Limb (tissue), 2 donors: Measurements from ENCODE around the gene PDK3.

ENCODE experiments used
- DNase-seq, 2 donors: peaks; one replicate each; pipeline ENCODE4 v3.0.0-alpha.2; 2016; ENCODE audit errors: extremely low spot score in 2 of 2

The PDK3 gene

DNA sequence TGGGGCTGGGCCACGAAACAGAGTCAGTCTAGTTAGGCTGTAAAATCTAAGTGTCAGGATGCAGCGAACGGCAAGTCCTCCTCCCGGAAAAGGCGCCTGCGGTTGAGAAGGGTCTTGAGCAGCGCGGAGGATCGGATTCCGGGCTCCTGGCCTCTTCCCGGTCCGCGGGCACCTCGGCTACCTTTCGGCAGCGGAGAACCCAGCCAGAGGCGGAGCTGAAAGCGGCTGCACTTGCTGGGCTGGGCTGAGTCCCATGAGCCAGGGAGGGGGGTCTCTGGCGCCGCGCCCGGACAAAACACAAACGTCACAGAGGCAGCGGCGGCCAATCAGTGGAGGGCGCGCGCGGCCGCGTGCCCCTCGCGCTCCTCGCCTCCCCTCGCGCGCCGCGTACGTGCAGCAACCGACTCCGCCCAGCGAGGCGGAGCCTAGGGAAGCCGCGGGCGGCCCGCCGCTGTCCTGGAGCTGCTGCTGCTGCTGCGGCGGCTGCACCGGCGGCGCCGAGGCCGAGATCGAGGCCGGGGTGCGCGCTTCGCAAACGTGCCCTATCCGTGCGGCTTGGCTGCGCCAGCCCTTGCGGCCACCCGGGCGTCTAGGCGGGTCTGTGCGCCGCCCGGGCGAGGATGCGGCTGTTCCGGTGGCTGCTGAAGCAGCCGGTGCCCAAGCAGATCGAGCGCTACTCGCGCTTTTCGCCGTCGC is at the start of gene PDK3:
Gene PDK3 (plus strand): TSS at position 451 of the 696 bp plus-strand sequence. CDS start 170 bp downstream, at position 621.
- DNase-seq: peak; percentile 81 to 94

DNA sequence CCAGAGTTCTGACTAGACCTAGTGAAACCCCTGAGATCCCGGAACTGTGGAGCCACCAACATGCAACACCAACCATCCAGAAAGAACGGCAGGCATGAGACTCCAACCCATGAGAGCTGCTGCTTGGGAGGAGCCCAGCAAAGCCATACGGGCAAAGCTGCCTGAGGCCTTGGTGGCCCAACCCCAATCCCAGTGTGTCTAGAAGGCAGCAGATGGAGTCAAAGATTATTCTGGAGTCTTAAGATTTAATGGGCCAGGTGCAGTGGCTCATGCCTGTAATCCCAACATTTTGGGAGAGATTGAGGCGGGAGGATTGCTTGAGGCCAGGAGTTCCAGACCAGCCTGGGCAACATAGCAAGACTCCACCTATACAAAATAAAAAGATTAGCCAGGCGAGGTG is 49.2 kb upstream of the PDK3 start:
- no peak for DNase-seq

DNA sequence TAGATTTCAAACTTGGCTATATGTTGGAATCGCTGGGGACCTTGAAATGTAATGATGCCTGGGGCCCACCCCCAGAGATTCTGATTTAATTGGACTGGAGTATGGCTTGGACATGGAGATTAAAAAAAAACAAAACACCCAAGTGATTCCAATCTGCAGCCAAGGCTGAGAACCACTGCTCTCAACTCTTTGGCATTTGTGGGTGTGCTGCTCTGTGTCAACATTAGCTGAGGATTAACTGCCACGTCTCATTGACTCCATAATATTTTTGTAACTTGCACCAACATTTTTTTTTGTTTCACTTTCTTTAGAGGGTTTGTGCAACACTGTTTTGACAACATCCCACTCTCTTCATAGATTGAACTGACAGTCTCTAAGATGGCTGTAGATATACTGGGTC is 41.1 kb upstream of the PDK3 start:
- no peak for DNase-seq

DNA sequence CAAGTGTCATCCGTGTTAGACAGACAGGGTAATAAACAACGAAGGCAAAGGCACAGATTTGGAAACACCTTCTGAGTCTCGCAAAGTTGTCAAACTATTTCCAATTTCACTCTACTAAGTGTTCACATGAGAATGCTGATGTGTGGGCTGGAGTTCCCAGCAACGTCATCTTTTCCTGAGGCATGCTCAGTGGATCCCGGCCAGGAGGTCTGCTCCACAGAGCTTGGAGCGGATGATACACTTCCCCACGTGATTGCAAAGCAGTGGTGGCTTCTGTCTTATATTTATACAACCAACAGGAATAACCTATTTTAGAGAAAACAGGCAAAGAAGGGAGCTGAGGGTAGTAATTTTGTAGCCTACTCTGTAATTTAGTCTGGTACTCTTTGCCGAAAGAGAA is 40.1 kb upstream of the PDK3 start:
- peak; percentile 8 to 28 for DNase-seq

DNA sequence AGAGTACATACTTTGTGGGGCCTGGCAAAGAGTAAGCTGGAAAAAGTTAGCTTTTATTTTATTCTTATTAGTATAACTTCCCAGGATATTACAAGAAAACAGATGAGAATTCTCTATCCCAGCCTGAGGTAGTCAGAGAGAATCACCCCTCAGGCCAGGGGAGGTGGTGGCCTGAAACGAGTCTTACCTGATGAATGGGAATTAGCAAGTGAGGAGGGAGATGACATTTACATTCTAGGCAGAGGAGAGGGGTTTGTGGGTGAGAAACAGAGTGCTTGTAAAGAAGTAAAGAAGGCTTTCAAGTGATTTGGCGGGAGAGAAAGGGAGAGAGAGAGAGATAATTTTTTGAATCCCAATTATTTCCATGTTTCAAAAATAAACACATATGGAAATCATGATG is 39.3 kb upstream of the PDK3 start:
- no peak for DNase-seq

DNA sequence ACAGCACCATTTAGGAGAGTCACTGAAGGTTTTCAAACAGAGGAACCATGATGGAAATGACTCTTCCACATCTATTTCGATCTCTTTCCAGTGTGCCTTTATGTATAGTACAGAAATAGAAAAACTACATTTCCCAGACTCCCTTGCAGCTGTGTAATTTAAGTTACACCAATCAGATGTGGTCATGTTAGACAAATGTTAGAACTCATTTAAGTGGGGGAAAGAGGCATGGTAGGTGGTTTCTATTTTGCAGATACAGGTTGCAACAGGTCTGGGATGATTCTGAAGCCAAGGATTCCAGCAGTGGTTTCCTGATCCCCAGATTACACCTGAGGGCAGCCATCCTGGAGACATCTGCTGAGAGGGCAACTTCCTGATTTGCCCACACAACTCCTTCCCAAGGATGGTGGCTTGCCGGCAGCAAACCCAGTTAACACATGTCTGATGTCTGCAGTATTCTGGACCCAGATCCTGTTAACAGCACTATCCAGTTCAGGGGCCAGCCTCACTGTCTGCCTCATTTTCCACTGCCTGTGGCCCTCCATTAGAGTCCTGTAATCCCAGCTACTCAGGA is 38.7 kb upstream of the PDK3 start:
- no peak for DNase-seq

DNA sequence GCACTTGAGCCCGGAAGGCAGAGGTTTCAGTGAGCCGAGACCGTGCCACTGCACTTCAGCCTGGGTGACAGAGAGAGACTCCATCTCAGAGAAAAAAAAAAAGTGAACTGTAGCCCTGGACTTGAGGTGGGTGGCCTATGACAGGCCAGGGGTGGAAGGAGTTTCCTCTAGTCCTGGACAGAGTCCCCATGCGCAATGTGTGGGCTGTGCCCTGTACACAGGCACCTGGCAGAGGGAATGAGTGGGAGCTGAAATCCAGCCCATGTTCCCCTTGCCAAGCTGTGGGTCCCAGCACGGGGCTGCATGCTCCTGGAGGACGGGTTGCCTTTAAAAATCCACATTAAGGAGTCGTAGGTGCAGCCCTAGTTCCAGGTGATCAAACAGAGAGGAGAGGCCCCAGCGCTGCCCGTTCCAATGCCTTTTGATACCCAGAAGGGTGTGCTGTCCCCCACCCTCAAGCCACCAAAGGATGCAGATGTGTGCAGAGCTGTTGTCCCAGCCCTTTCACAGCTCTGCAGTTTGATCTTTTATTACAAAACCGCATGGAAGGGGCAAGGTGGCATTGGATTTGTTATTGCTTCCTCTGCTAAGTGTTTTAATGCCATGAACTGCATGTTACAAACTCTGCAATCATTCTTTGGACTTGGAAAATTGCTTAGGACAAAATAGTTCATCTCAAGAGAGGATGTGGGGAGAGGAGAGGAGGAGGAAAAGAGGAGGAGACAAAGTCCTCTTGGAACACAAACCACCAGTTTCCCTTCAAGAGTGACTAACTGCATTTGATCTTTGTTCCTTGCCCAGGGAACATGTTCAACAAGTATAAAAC is 38.0 kb upstream of the PDK3 start:
- DNase-seq: no peak

DNA sequence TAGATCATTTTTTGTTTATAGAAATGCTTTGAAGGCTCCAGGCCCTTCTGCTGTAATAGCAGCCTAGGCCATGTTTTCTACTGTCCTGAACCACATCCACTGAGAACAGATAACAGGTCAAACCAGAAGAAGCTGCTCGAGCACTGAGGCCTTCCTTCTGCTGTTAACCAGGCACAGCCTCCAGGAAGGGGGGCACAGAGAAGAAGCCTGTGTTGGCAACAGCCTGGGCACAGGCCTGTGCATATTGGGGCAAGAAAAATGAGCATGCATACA is 37.4 kb upstream of the PDK3 start:
- no peak for DNase-seq

DNA sequence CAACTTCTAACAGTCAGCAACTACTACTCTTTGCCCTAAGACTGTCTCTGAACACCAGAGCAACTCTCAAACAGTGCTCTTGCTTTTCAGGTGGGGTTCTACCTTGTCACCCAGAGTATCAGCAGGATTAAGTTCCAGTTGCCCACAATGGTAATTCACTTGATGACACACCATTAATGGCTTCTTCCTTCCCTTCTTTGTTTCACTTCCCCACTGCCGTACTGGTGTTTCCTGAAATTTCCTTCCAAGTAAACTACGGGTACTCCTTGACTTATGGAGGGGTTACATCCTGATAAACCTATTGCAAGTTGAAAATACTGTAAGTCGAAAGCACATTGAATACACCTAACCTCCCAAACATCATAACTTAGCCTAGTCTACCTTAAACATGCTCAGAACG is 36.6 kb upstream of the PDK3 start:
- DNase-seq: no peak

DNA sequence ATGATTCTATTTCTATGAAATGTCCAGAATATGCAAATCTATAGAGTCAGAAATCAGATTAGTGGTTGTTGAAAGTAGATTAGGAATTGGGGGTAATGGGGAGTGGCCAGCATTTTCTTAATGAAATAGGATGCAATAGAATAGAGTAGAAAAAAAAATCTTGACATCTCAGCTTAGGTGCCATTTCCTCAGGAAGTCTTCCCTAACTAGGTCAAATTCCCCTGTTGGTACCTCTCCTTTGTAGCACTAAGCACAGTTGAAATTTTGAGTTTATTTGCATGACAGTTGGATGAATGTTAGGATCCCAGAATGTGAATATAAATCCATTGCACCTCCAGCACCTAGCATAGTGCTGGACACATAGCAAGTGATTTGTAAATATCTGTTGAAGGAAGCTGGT is 30.0 kb upstream of the PDK3 start:
- no peak for DNase-seq

DNA sequence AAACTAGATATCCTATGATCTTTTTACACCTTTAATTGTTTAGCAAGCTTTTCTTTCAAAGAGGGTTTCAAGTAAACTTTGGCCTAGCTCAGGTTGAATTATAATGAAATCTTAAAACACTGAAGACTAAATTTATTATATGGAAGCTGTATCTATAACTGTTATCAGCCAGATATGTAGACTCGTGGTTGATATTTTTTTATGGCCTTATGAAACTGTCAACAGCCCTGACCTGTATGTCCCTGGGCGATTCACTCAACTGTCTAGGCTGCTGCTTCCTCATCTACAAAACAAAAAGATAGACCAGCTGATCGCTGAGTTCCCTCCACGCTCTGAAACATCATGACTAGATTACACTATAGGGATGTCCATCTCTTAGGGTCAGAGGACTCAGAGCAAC is 21.2 kb upstream of the PDK3 start:
- no peak for DNase-seq

DNA sequence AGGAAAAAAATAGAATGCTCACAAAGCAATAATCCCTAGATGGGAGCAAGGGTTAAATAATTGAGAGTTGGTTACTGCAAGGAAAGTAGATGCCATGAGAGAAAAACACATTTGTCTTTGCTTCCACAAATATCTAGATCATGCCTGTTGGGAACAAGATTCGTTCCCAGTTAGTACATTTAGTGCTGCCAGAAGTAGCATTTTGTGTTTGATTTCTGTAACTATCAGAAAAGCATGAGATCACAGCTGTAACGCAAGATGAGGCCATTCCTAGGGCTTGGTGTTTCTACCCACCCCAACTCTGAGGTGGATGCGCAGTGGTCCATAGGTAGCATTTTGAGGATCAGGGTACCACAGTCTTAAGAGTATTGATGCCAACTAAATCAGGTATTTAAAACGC is 20.4 kb upstream of the PDK3 start:
- no peak for DNase-seq

DNA sequence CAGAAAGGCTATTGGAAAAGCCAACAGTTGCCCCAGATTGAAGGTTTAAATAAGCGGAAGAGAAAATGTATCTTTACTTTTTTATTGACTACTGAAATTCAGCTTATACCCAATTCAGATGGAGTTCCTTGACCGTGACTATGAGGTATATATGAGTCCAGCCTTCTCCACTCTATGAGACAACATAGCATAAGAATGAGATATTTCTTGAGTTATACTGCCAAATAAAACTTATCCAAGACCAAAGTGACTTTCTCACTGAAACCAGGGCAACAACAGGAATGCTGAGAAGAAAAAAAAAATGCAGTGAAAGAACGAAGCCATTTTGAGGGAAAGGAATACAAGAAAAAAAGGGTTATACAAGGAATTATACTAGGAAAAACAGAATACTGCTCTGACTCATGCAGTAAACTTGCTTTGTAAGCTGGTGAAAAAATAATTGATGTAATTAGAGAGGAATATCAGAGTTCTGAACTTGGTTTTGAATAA is 16.3 kb upstream of the PDK3 start:
- no peak for DNase-seq

DNA sequence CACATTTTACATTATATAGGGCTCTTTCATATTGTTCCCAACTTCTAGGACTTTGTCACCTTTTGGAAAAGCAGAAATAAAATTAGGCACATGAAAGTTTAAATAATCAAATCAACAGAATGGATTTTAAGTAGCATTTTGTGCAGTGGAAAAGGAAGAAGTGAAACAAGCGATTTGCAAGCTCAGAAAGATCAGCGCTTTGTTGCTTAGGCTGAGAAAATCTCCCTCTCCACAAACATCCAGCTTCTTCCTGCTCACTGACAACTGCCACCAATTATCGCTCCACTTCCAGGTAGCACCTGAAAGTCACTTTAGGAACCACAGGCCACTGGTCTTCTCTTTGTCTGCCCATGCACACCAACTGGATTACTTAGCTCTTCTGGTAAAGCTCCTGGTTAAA is 2.0 kb upstream of the PDK3 start:
- DNase-seq: no peak

DNA sequence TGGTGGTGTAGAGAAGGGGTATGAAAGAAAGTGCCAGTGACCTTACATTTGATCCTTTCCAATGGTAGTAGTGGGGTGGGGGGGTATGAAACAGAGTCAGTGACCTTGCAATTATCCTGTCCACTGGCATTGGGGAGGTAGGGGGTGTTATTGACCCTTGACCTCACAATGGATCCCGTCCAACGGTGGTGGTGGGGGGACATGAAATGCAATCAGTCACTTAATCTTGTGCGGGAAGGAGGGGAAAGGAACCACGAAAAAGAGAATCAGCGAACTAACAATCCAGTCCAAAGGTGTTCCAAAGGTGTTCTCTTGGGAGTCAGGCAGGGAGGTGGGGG is 619 bp upstream of the PDK3 start:
- no peak for DNase-seq

DNA sequence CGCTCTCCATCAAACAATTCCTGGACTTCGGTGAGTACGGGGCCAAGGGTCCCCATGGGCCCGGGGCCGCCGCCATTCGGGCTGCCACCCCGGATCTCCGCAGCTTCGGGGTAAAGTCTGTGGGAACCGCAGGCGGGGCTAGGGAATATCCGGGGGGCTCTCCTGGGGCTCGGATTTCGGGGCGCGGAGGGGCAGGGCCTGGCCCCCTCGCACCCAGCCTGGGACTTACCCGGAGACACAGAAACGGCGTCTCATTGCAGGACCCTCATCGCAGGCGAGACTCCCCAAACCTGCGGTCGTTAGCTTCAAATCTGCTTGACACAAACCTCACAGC is 413 bp downstream of the PDK3 start:
- no peak for DNase-seq

DNA sequence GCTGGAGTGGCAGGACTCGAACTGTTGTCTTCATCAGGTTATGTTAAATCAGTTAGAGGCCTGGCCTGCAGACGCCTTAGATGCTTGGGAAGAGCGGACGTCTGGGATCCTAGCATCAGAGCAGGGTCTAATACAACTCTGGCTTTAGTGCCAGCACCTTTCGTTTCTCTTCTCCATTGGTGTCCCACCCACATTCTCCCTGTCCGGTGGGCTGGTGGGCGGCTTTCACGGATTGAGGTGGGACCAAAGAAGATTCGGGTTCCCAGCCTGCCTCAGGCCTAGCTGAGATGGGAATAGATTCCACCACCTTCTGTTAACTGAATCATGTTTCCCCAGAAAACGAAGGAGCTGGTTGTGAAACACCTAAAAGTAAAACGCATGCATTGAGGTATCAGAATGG is 939 bp downstream of the PDK3 start:
- no peak for DNase-seq

DNA sequence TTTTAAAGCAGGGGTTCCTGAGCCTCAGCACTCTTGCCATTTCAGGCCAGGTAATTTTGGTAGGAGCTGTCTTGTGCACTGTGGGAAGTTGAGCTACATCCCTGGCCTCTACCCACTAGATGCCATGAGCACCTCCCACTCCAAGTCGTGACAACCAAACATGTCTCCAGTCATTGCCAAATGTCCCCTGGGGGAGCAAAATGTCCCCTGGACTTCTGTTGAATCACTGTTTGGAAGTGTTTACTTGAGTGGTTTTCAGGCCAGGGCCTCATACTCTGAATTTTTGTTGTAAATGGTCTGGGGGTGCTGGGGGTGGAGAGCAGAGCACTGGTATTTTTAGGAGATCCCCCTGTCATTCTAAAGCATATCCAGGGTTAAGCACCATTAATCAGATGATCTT is 3.2 kb downstream of the PDK3 start:
- no peak for DNase-seq

DNA sequence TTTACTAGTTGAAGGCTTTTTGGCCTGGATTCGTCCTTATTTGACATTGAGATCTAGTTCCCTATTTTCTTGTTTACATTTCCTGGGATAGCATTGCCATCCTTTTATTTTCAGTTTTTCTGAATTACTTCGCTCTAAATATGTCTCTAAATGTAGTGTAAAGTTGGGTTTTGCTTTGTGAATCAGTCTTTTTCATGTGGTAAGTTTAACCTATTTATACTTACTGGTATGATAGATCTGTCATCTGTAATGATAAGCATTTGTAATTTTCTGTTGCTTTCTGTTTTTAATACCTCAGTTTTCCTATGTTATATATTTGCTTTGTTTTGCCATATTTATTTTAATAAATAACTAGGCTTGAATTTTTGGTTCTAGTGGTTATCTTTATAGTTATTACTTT is 6.7 kb downstream of the PDK3 start:
- no peak for DNase-seq

DNA sequence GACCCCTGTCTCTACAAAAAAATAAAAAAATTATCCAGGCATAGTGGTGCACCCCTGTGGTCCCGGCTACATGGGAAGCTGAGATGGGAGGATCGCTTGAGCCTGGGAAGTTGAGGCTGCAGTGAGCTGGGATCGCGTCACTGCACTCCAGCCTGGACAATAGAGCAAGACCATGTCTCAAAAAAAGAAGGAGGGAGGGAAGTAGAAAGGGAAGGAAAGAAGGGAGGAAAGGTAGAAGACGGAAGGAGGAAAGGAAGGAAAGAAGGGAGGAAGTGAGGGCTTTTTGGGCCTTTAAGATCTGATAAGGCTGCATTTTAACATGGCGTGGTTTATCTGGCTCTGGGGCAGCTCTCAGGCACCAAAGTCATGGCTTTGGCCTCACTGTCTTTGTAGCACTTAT is 10.4 kb downstream of the PDK3 start:
- DNase-seq: no peak

DNA sequence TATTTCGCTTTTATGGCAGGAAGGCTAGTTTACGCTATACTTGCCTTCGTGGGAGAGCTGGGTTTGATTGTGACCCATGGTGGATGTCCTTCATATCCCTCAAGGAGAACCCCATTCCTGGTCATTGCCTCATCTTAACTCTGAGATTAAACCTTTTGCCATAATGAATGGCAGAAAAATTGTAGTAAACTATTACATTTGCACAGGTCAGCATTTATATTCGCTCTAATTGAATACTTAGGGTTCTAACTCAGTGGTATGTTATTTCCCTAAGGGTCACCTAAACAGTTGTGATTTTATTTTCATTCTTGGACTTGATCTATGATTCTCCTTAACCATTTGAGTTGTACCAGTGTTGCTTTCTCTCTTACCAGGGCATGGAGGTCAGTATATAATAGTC is 13.4 kb downstream of the PDK3 start:
- DNase-seq: no peak

DNA sequence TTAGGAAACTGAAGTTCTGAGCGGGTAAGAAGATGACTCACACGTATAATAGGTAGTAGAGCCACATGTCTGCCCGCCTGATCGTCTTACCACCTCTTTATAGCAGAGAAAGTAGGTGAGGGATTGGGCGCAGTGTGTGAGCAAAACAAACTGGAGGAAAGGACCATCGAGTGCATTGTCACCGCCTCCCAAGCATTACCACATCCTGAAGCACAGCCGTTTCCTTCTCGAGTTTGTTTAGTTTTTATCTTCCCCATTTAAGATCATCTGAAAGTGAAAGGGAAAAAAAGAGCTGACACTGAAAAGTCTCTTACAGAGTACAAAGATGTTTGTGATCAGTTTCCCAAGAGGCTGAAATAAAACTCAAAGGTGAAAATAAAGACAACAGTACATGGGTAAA is 14.8 kb downstream of the PDK3 start:
- DNase-seq: no peak

DNA sequence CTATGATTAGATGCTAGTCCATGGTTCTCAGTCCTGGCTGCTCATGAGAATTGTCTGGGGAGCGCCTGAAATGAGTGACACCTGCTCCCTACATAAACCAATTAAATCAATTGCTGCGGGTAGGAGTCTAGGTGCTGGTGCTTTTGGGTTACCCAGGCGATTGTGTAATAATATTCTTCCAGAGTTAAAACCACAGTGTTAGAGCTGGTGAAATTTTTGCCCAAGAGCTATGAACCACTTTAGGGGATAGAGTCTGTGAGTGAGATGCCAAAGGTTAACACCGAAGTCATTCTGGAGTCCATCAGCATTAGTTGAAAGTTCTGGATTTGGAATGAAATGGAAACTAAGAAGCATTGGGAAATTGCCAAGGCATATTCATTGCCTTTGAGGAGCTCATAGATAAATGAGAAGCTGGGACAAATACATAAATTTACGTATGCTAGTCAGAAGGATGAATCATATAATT is 15.3 kb downstream of the PDK3 start:
- DNase-seq: no peak
